ENCODE results near the gene GARIN5B.

Gene GARIN5B

GRCh38 chr19:55319785-55320184 lies 43.3 kb downstream of the GARIN5B start:
- no peak for DNase-seq

GRCh38 chr19:55316646-55317045 lies 46.4 kb downstream of the GARIN5B start:
- DNase-seq = no peak

- DNase-seq = no peak
These were observed 47.0 kb downstream of the GARIN5B start for GRCh38 chr19:55315956-55316525.

GRCh38 chr19:55314396-55314795 lies 48.7 kb downstream of the GARIN5B start:
- no peak for DNase-seq

GRCh38 chr19:55312621-55313512 lies 50.2 kb downstream of the GARIN5B start:
- no peak for DNase-seq

GRCh38 chr19:55311797-55312196 lies 51.3 kb downstream of the GARIN5B start:
- DNase-seq = no peak

- no peak for DNase-seq
These were observed 51.7 kb downstream of the GARIN5B start for GRCh38 chr19:55311397-55311796.

- no peak for DNase-seq
These were observed 52.6 kb downstream of the GARIN5B start for GRCh38 chr19:55310498-55310897.

GRCh38 chr19:55309448-55309847 lies 53.6 kb downstream of the GARIN5B start:
- no peak for DNase-seq

- DNase-seq = no peak
These were observed 54.8 kb downstream of the GARIN5B start for GRCh38 chr19:55308281-55308680.

- DNase-seq = no peak
These were observed 56.3 kb downstream of the GARIN5B start for GRCh38 chr19:55306712-55307111.

GRCh38 chr19:55305983-55306562 lies 57.0 kb downstream of the GARIN5B start:
- no peak for DNase-seq

GRCh38 chr19:55305491-55305890 lies 57.6 kb downstream of the GARIN5B start:
- DNase-seq = no peak

GRCh38 chr19:55304980-55305379 lies 58.1 kb downstream of the GARIN5B start:
- no peak for DNase-seq

Measured in NCI-H187 (cell line).